Dermis blood vessel endothelial cell (primary cell): Measurements from ENCODE around the gene NOCT. TPM values are rescaled to one million over a fixed set of nuclear protein-coding genes. Genes with fewer than 3 reads are reported as not detected.
"Not testable (repeated sequence)": the region's sequence is repeated elsewhere in the genome, so short reads cannot be mapped to it uniquely, and the experiment has no call there.

Source experiments
- DNase-seq: peaks from one replicate; pipeline ENCODE4 v3.0.0; 2010
- total RNA-seq: library from RNA; depleted of rRNA; stranded (reverse); fragments of >200 nt; gene quantifications from 2 replicates; pipeline ENCODE4 v1.2.3, GENCODE V29; 2014

The NOCT gene
- total RNA-seq = 18.5 and 27.6 TPM in 2 replicates

- peak; percentile 96 for DNase-seq
Measured at GRCh38 chr4:139015269-139015947, at the start of gene NOCT. Gene NOCT, plus strand, starts transcription at chr4:139015781. Its CDS starts 201 bp downstream, at chr4:139015982.

GRCh38 chr4:138967313-138967712, 48.3 kb upstream of the NOCT start:
- no peak for DNase-seq

GRCh38 chr4:138972956-138973801, 42.4 kb upstream of the NOCT start:
- DNase-seq = peak; percentile 9

- no peak for DNase-seq
Measured at GRCh38 chr4:138975225-138975624, 40.4 kb upstream of the NOCT start.

GRCh38 chr4:138976526-138976925, 39.1 kb upstream of the NOCT start:
- no peak for DNase-seq

- peak; percentile 39 for DNase-seq
Measured at GRCh38 chr4:138977524-138977923, 38.1 kb upstream of the NOCT start.

- no peak for DNase-seq
Measured at GRCh38 chr4:138978028-138978585, 37.5 kb upstream of the NOCT start.

GRCh38 chr4:138978600-138978999, 37.0 kb upstream of the NOCT start:
- no peak for DNase-seq

- DNase-seq = no peak
Measured at GRCh38 chr4:138979742-138980141, 35.8 kb upstream of the NOCT start.

GRCh38 chr4:138981930-138982390, 33.6 kb upstream of the NOCT start:
- peak; percentile 86 for DNase-seq

- peak; percentile 5 for DNase-seq
Measured at GRCh38 chr4:138982754-138983153, 32.8 kb upstream of the NOCT start.

- DNase-seq = no peak
Measured at GRCh38 chr4:138983690-138984089, 31.9 kb upstream of the NOCT start.

- DNase-seq = no peak
Measured at GRCh38 chr4:138984647-138985046, 30.9 kb upstream of the NOCT start.

GRCh38 chr4:138992676-138993075, 22.9 kb upstream of the NOCT start:
- DNase-seq = no peak

- no peak for DNase-seq
Measured at GRCh38 chr4:138996090-138996489, 19.5 kb upstream of the NOCT start.

GRCh38 chr4:138999666-139000065, 15.9 kb upstream of the NOCT start:
- no peak for DNase-seq

GRCh38 chr4:139000134-139000533, 15.4 kb upstream of the NOCT start:
- DNase-seq = not testable (repeated sequence)

- DNase-seq = not testable (repeated sequence)
Measured at GRCh38 chr4:139001430-139001829, 14.2 kb upstream of the NOCT start.

- not testable (repeated sequence) for DNase-seq
Measured at GRCh38 chr4:139003668-139004067, 11.9 kb upstream of the NOCT start.

- no peak for DNase-seq
Measured at GRCh38 chr4:139005774-139006173, 9.8 kb upstream of the NOCT start.

- DNase-seq = no peak
Measured at GRCh38 chr4:139007640-139008039, 7.9 kb upstream of the NOCT start.

- DNase-seq = not testable (repeated sequence)
Measured at GRCh38 chr4:139008278-139008677, 7.3 kb upstream of the NOCT start.

GRCh38 chr4:139009702-139010101, 5.9 kb upstream of the NOCT start:
- DNase-seq = no peak
